ENCODE results near the gene UNKL.

The UNKL gene

GRCh38 chr16:1345651-1346421 lies 68.7 kb downstream of the UNKL start:
- Histone ChIP-seq H3K4me1 (peaks cover 0 to 23% (median 19%) of the 10 kb centered on the region in 4 donors), H3K36me3 (peaks cover 19 to 45% (median 25%) of the 10 kb centered on the region in 3 donors), H3K27me3 (peaks cover 0 to 10% of the 10 kb centered on the region in 2 donors), H3K4me3 (no peak overlapping the region), H3K27ac (no peak overlapping the region), H3K9me3 (no peaks in the 10 kb centered on the region)
- no peak for TF ChIP-seq CTCF (IDR thresholded peaks at IDR 0.05)
- DNase-seq, result no peak
- intact Hi-C loops (cut with DNase I; ENCODE audit: low total_unique reads), result no loop called here

- Histone ChIP-seq H3K9me3 (no peaks in the 10 kb centered on the region), H3K27ac (no peak overlapping the region), H3K27me3 (peaks cover 0 to 10% of the 10 kb centered on the region in 2 donors), H3K4me1 (peaks cover 0 to 15% (median 12%) of the 10 kb centered on the region in 4 donors), H3K36me3 (peaks cover 19 to 38% (median 24%) of the 10 kb centered on the region in 3 donors), H3K4me3 (no peak overlapping the region)
- intact Hi-C loops (cut with DNase I; ENCODE audit: low total_unique reads), result no loop called here
- no peak for TF ChIP-seq CTCF (IDR thresholded peaks at IDR 0.05)
- DNase-seq, result no peak
Observed at GRCh38 chr16:1345087-1345486, 69.4 kb downstream of the UNKL start.

GRCh38 chr16:1344499-1344898 lies 70.0 kb downstream of the UNKL start:
- H3K27me3 ChIP-seq, result peaks cover 0 to 10% of the 10 kb centered on the region in 2 donors
- no peak for DNase-seq
- no peak for TF ChIP-seq CTCF (IDR thresholded peaks at IDR 0.05)
- intact Hi-C loops (cut with DNase I; ENCODE audit: low total_unique reads), result no loop called here
- no peak overlapping the region for H3K4me3 ChIP-seq
- H3K9me3 ChIP-seq, result no peaks in the 10 kb centered on the region
- H3K4me1 ChIP-seq, result peaks cover 0 to 14% (median 11%) of the 10 kb centered on the region in 4 donors
- H3K27ac ChIP-seq, result no peak overlapping the region
- H3K36me3 ChIP-seq, result peaks cover 13 to 32% (median 18%) of the 10 kb centered on the region in 3 donors

GRCh38 chr16:1343428-1344242 lies 70.9 kb downstream of the UNKL start:
- H3K9me3 ChIP-seq, result no peaks in the 10 kb centered on the region
- H3K27me3 ChIP-seq, result peaks cover 0 to 14% of the 10 kb centered on the region in 2 donors
- H3K4me3 ChIP-seq, result peak overlapping the region in 1 of 2 donors; percentile 46
- peaks cover 0 to 14% (median 11%) of the 10 kb centered on the region in 4 donors for H3K4me1 ChIP-seq
- no peak for TF ChIP-seq CTCF (IDR thresholded peaks at IDR 0.05)
- DNase-seq, result no peak
- H3K36me3 ChIP-seq, result peaks cover 6 to 24% (median 10%) of the 10 kb centered on the region in 3 donors
- H3K27ac ChIP-seq, result no peak overlapping the region
- intact Hi-C loops (cut with DNase I; ENCODE audit: low total_unique reads), result no loop called here

GRCh38 chr16:1342526-1343427 lies 71.7 kb downstream of the UNKL start:
- Histone ChIP-seq H3K4me1 (peaks cover 0 to 14% (median 11%) of the 10 kb centered on the region in 4 donors), H3K27ac (no peak overlapping the region), H3K36me3 (peaks cover 0 to 15% (median 1%) of the 10 kb centered on the region in 3 donors), H3K4me3 (peak overlapping the region in 1 of 2 donors; percentile 46), H3K27me3 (peaks cover 0 to 22% of the 10 kb centered on the region in 2 donors), H3K9me3 (no peaks in the 10 kb centered on the region)
- no peak for TF ChIP-seq CTCF (IDR thresholded peaks at IDR 0.05)
- peak; percentile 84 to 90 for DNase-seq
- intact Hi-C loops (cut with DNase I; ENCODE audit: low total_unique reads), result no loop called here
